Measurements from ENCODE around the gene SDK1. TPM values are rescaled to one million over a fixed set of nuclear protein-coding genes. Genes with fewer than 3 reads are reported as not detected.
"Not testable (repeated sequence)": the region's sequence is repeated elsewhere in the genome, so short reads cannot be mapped to it uniquely, and the experiment has no call there.

SDK1 gene
- total RNA-seq, 1 donor from 2014 or later = 10.9 TPM

GRCh38 chr7:4085937-4086691 is 785.1 kb downstream of the SDK1 start:
- no peak overlapping the region for H3K27ac Mint-ChIP-seq (ENCODE audit: unreplicated experiment)
- no peak overlapping the region for H3K4me3 Mint-ChIP-seq (ENCODE audit: unreplicated experiment)
- no peaks in the 10 kb centered on the region for H3K4me1 Mint-ChIP-seq (ENCODE audit: low read depth)
- peaks cover 16% of the 10 kb centered on the region for H3K9me3 Mint-ChIP-seq (ENCODE audit: low read depth)
- no peak for DNase-seq (ENCODE audit: low spot score)
- H3K36me3 Mint-ChIP-seq (ENCODE audit: low read depth) = peaks cover 12% of the 10 kb centered on the region
- H3K27me3 Mint-ChIP-seq (ENCODE audit: low read depth) = no peaks in the 10 kb centered on the region
- no peak for TF ChIP-seq CTCF (IDR thresholded peaks at IDR 0.05)

GRCh38 chr7:4086723-4087122 is 785.7 kb downstream of the SDK1 start:
- no peak for TF ChIP-seq CTCF (IDR thresholded peaks at IDR 0.05)
- H3K9me3 Mint-ChIP-seq (ENCODE audit: low read depth) = peaks cover 17% of the 10 kb centered on the region

GRCh38 chr7:4091767-4092166 is 790.7 kb downstream of the SDK1 start:
- TF ChIP-seq CTCF (IDR thresholded peaks at IDR 0.05) = no peak
- H3K9me3 Mint-ChIP-seq (ENCODE audit: low read depth) = peaks cover 19% of the 10 kb centered on the region
- no peaks in the 10 kb centered on the region for H3K27me3 Mint-ChIP-seq (ENCODE audit: low read depth)
- no peak for DNase-seq (ENCODE audit: low spot score)
- H3K4me1 Mint-ChIP-seq (ENCODE audit: low read depth) = no peaks in the 10 kb centered on the region
- no peak overlapping the region for H3K4me3 Mint-ChIP-seq (ENCODE audit: unreplicated experiment)
- H3K27ac Mint-ChIP-seq (ENCODE audit: unreplicated experiment) = no peak overlapping the region
- peaks cover 15% of the 10 kb centered on the region for H3K36me3 Mint-ChIP-seq (ENCODE audit: low read depth)

More at GRCh38 chr7:4086723-4087122, 785.7 kb downstream of the SDK1 start:
- DNase-seq (ENCODE audit: low spot score) = no peak
- Mint-ChIP-seq H3K4me1 (ENCODE audit: low read depth) (no peaks in the 10 kb centered on the region), H3K36me3 (ENCODE audit: low read depth) (peaks cover 13% of the 10 kb centered on the region), H3K27ac (ENCODE audit: unreplicated experiment) (no peak overlapping the region), H3K27me3 (ENCODE audit: low read depth) (no peaks in the 10 kb centered on the region), H3K4me3 (ENCODE audit: unreplicated experiment) (no peak overlapping the region)

GRCh38 chr7:4093035-4093434 is 792.0 kb downstream of the SDK1 start:
- H3K4me3 Mint-ChIP-seq (ENCODE audit: unreplicated experiment) = no peak overlapping the region
- no peaks in the 10 kb centered on the region for H3K27me3 Mint-ChIP-seq (ENCODE audit: low read depth)
- peaks cover 19% of the 10 kb centered on the region for H3K9me3 Mint-ChIP-seq (ENCODE audit: low read depth)
- H3K36me3 Mint-ChIP-seq (ENCODE audit: low read depth) = peaks cover 15% of the 10 kb centered on the region
- H3K27ac Mint-ChIP-seq (ENCODE audit: unreplicated experiment) = no peak overlapping the region
- no peak for DNase-seq (ENCODE audit: low spot score)
- H3K4me1 Mint-ChIP-seq (ENCODE audit: low read depth) = no peaks in the 10 kb centered on the region
- no peak for TF ChIP-seq CTCF (IDR thresholded peaks at IDR 0.05)

GRCh38 chr7:4093483-4093882 is 792.4 kb downstream of the SDK1 start:
- no peak for TF ChIP-seq CTCF (IDR thresholded peaks at IDR 0.05)
- peaks cover 19% of the 10 kb centered on the region for H3K9me3 Mint-ChIP-seq (ENCODE audit: low read depth)
- no peak for DNase-seq (ENCODE audit: low spot score)
- H3K36me3 Mint-ChIP-seq (ENCODE audit: low read depth) = peaks cover 14% of the 10 kb centered on the region
- no peak overlapping the region for H3K4me3 Mint-ChIP-seq (ENCODE audit: unreplicated experiment)
- no peaks in the 10 kb centered on the region for H3K4me1 Mint-ChIP-seq (ENCODE audit: low read depth)
- no peaks in the 10 kb centered on the region for H3K27me3 Mint-ChIP-seq (ENCODE audit: low read depth)
- H3K27ac Mint-ChIP-seq (ENCODE audit: unreplicated experiment) = no peak overlapping the region

GRCh38 chr7:4094158-4094557 is 793.1 kb downstream of the SDK1 start:
- not testable (repeated sequence) for H3K4me3 Mint-ChIP-seq (ENCODE audit: unreplicated experiment); H3K27me3 Mint-ChIP-seq (ENCODE audit: low read depth); H3K27ac Mint-ChIP-seq (ENCODE audit: unreplicated experiment); DNase-seq (ENCODE audit: low spot score); H3K4me1 Mint-ChIP-seq (ENCODE audit: low read depth)
- peaks cover 19% of the 10 kb centered on the region for H3K9me3 Mint-ChIP-seq (ENCODE audit: low read depth)
- peaks cover 13% of the 10 kb centered on the region for H3K36me3 Mint-ChIP-seq (ENCODE audit: low read depth)

All from chondrocyte (in vitro differentiated cells).